Epithelial cell of esophagus (primary cell): Measurements from ENCODE around the gene LRFN2.

Experiments used
- DNase-seq: peaks from one replicate; pipeline ENCODE4 v3.0.0; 2010; ENCODE audit warnings: low read depth
- H3K4me3 ChIP-seq: 2 replicates; pipeline ENCODE4 v1.5.1; 2011; ENCODE audit warnings: mild to moderate bottlenecking, low read length, control low read depth
- TF ChIP-seq, protein P1 (sequence below): IDR thresholded peaks from 2 replicates; pipeline ENCODE4 v1.5.1; 2011; ENCODE audit warnings: low read depth, mild to moderate bottlenecking, low read length, control low read depth, inconsistent platforms; ENCODE audit not compliant: insufficient read depth; ENCODE audit errors: missing control alignments

The LRFN2 gene

DNA sequence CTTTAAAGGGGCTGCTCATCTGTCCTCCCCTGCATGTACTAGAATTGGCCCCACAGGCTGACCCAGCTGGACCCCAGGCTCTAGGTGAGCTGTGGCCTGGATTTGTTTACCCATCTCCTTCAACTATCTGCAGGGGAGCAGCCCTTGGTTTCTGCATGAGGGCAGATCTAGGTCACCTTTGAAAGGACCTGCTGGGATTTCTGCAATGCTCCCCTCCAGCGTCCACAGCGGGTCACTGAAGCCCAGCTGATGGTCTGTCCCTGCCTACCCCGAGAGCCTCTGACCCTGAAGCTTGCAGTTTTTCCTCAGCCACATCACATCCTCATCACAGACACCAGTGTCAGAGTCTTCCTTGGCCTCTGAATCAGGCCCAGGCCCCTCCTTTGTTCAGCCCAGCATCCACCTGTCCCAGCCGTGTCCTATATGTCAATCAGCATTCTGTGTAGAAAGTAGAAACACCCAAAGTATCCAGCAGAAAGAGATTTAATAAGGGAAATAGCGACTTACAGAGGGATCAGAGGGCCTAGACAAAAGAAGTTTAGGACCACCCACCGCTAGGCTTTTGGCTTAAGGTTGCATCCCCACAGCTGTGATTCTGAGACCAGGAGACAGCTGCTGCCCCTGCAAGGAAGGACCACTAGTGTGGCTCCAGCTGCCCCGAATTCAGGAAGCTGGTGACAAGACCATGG, 243.1 kb downstream of the LRFN2 start:
- TF ChIP-seq, protein P1, sequence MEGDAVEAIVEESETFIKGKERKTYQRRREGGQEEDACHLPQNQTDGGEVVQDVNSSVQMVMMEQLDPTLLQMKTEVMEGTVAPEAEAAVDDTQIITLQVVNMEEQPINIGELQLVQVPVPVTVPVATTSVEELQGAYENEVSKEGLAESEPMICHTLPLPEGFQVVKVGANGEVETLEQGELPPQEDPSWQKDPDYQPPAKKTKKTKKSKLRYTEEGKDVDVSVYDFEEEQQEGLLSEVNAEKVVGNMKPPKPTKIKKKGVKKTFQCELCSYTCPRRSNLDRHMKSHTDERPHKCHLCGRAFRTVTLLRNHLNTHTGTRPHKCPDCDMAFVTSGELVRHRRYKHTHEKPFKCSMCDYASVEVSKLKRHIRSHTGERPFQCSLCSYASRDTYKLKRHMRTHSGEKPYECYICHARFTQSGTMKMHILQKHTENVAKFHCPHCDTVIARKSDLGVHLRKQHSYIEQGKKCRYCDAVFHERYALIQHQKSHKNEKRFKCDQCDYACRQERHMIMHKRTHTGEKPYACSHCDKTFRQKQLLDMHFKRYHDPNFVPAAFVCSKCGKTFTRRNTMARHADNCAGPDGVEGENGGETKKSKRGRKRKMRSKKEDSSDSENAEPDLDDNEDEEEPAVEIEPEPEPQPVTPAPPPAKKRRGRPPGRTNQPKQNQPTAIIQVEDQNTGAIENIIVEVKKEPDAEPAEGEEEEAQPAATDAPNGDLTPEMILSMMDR = no peak
- DNase-seq = no peak
- no peak overlapping the region for H3K4me3 ChIP-seq

DNA sequence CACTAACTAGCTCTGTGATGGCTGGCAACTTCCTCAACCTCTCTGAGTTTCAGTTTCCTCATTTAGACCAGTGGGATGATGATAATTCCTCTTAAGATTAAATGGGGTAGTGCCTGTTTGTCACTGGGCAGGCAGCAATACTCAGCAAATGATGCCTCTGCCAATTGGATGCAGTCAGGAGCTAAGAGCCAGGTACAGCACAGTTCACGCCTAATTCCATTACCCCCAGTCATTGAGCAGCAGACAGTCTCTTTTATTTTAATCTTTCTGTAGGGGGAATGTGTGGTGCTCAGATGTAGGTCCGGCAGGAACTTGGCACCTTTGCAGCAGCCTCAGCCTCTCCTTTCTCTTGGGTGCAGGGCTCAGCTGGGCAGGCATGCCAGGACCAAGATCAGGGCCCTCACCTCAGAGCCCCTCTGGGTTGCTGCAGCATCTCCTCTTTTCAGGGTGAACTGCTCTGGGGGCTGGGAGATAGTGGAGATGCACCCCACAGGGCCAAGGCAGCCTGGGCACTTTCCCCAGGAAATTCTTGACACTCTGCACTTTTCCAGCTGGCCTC, 243.8 kb downstream of the LRFN2 start:
- no peak for DNase-seq
- TF ChIP-seq, protein P1 = no peak
- H3K4me3 ChIP-seq = no peak overlapping the region

DNA sequence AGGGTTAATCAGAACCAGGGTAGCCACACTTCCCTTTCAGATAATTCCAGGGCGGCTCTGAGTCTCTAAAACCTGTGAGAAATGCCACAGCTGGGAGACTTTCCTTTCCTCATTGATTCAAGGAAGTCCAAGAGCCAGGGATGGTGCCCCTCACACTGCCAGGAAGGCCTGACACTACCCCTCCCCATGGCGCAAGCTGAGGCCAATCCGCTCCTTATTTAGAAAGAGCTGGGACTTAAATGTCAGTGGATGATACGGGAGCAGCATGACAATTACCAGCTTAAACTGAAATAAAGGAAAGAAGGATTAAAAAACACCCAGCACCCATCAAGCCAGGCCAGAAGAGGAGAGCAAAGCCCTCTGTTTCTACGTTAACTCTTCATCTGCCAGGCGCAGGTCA, 244.4 kb downstream of the LRFN2 start:
- no peak for DNase-seq
- no peak overlapping the region for H3K4me3 ChIP-seq
- TF ChIP-seq, protein P1 = no peak

DNA sequence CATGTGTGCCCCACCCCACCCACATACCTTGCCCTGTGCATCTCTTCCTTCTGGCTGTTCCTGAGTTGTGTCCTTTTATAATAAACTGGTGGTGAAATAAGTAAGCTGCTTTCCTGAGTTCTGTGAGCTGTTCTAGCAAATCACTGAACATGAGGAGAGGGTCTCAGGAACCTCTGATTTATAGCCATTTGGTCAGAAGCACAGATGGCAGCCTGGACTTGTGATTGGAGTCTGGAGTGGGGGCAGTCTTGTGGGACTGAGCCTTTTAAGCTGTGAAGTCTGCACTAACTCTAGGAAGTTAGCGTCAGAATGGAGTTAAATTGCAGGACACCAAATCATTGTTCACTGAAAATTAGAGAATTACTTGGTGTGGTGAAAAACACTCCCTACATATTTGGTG, 245.4 kb downstream of the LRFN2 start:
- DNase-seq = no peak
- no peak overlapping the region for H3K4me3 ChIP-seq
- TF ChIP-seq, protein P1 = no peak
